ENCODE data around the gene PDE9A.
"Not testable (repeated sequence)": the region's sequence is repeated elsewhere in the genome, so short reads cannot be mapped to it uniquely, and the experiment has no call there.

The PDE9A gene

GRCh38 chr21:42692688-42693087, 39.3 kb downstream of the PDE9A start:
- DNase-seq = no peak

- DNase-seq = no peak
Measured at GRCh38 chr21:42694751-42695696, 41.6 kb downstream of the PDE9A start.

DNA sequence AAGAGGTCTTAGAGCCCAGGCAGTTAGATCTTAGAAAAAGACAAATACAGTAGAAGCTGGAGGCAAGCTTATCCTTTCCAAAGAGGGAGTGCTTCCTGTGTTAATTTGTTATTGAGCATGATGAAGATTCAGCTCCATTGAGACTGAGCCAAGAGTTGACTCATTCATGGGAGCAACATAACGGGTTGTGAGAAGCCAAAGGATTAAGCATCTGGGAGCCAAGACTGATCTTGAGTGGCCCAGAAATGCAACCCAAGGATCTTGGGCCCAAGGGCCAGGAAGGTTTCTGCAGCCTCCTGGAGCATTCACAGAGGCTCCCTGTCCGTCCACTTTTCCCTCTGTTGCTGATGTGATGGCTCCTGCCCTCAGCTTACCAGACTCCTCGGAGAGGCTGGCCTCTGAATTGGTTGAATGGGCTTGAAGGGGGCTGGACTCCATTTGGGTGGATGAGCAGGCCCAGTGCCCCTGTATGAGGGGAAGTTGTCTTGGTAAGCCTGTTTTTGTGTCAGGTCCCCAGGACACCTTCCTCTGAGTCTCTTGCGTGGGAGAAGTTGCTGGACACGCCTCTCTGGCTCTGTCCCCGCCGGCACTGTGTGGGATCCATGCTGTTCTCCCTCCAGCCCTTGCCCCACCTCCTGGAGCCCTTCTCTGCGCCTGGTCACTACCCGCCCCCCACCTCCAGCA, 42.4 kb downstream of the PDE9A start:
- DNase-seq = no peak

DNA sequence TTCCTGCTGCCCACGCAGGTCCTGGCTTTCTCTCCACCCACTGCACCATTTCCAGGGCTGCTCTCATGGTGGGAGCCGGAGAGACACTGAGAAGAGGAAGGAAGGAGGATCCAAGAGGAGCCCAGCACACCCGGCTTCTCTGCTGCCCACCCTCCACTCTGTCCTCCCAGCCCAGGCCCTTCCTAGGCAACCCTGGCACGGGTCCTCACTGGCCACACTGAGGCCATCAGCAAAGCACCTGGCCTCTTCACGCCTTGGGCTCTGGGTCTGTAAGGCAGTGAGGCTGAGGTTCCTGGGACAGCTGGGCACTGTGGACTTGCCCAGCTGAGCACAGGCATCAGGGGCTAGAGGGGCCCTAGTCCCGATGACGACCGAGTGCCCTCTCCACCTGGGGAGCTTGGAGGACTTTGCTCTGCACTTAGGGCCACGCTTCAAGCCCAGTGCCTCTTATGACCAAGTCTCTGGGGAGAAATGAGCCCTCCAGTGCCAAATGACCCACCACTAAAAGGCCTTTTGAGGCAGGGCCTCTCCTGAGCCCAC, 43.1 kb downstream of the PDE9A start:
- DNase-seq = no peak

GRCh38 chr21:42698733-42699132, 45.3 kb downstream of the PDE9A start:
- no peak for DNase-seq

DNA sequence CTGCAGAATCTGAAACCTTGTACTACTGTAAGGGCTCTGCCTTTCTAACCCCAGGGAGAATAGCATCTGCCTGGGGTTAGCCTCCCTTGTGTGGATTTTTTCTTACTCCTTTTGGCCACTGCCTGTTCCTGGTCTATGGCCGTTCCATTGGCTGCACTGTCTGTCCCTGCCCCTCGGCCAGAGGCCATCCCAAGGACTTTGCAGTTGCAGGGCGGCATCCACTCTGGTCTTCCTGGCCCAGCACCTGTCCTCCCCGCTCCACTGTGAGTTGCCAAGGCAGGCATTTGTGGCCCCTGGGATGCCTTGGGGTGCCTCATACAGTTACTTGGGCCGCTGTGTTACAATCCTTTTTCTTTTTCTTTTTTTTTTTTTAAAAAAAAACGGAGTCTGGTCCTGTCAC, 45.8 kb downstream of the PDE9A start:
- DNase-seq = no peak

DNA sequence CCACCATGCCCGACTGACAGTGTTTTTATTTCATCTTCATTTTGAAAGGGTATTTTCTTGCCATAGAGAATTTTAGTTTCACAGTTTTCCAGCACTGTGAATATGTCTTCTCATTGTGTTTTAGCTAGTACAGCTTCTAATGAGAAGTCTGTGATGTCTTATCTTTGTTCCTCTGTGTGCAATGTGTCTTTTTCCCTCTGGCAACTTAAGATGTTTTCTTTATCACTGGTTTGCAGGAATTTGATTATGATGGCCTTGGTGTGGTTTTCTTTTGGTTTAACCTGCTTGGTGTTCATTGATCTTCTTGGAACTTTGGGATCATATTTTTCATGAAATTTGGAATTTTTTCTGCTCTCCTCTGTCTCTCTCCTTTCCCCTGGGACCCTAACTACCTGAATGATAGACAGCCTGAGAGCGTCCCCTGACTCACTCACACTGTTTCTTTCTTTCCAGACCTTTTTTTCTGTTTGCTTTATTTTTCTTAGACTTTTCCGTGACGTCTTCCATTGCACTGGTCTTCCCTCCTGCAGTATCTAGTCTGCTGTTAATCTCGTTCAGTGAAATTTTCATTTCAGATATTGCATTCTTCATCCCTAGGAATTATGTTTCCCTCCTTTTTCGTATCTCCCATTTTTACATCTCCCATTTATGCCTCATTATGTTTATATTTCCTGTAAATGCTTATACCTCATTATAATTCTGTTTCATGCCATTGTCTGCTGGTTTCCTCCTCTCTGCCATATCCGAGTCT, 48.5 kb downstream of the PDE9A start:
- DNase-seq = no peak

GRCh38 chr21:42702720-42703119, 49.3 kb downstream of the PDE9A start:
- no peak for DNase-seq

DNA sequence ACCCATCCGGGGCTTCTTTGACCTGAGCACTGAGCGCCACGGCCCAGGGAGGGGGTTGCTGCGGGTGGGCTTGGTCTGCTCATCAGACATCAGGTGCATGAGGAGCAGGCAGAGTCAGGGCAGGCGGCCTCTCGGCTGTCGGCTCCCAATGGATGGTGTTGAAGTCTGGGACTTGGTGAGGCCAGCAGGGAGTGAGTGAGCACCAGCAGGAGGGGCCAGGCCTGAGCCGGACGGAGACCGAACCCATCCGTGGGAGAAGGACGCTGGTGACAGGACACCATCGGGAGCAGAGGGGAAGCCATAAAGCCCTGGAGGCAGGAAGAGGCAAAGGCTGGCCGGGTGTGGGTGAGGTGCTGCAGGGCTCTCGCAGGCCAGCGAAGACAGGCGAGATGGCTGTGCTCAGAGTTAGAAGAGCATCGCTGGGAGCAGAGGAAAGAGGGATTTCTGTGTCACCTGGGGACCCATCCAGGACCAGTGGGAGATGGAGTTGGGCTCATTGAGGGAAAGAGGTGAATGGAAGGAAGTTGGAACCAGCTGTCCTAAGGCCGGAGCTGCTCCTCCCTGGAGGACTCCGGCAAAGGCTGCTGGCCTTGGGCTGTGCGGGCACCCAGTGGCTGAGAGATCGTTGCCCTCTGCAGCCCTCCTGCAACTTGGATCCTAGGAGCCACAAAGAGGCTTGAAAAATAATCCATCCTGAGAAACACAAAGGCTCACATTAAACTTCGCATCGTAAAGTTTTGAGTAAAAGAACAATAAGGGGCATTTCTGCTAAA, 49.9 kb downstream of the PDE9A start:
- DNase-seq = no peak

DNA sequence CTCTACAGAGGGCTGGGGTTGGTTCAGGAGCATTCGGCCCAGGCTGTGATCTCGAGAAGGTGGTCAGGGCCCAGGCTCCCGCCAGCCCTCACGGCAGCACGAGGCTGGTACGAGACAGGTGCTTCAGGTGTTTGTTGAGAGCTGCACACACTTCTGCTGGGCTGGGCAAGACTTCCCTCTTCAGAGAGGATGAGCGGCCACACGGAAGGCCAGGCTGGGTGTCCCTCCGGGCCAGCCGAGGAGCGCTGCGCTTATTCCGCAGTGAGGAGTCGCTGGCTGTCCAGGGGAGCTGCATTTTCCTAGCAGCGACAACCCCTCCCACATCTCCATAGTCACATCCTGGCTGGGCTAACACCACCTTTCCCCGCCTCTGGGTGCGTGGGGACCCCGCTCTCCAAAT, 50.5 kb downstream of the PDE9A start:
- DNase-seq = peak; percentile 32

DNA sequence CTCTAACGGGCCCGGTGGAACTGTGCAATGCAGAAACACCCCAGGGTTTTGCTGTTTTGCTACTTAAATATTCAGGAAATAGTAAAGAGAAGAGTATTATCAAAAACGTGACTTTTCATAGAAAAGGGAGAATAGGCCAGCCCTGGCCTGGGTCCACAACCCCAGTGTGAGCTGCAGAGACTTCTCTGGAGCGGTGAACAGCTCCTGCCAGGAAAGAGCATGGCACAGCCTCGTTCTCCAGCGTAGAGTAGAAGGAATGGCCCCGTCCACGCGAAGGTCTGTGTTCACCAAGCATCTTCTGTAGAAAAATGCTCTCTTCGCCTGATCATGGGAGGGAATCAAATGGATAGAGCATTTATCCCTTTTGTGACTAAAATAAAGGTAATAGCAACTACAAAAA, 51.4 kb downstream of the PDE9A start:
- no peak for DNase-seq

DNA sequence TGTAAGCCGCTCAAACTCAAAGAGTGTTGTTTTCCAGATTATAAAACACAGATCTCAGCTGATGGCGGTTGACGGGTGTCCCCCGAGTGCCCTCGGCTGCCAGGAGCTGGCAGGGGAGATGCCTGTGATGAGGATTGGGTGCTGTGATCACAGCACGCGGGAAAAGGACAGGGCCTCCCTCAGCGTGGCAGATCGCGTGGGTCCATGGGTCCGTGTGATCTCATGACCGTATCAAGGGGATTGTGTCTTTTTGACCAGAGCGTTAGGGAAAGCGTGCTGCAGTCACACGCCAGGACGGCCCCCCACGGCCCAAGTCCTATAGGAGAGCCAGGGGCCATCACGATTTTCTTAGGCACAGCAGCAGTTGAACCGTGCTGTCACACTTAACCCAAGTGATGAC, 51.9 kb downstream of the PDE9A start:
- no peak for DNase-seq

DNA sequence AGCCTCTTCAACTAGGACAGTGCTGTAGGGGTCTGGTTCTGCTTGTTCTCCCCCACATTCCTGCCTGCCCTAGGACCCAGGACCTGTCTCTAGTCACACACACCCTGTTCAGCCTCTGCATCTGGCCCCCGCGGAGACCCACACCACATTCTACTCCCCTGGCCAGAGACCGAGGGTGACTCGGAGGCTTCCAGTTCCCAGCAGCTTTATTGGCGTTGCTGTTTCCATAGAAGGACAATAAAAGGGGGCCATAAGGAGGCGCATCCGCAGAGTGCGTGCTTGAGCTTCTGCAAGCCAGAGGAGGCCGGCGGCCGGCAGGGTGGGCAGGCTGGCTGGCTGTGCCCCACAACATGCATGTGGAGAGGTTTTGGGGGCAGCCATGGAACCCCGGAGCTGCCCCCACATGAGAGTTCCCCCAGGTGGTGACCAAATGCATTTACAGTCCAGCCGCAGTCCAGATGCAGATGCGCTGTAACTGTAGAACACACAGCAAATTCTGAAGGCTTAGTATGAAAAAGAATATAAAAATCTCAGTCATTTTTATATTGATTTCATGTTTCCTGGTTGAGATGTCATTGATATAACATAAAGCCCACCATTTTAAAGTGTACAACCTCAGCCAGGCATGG, 52.4 kb downstream of the PDE9A start:
- no peak for DNase-seq

GRCh38 chr21:42706765-42707164, 53.3 kb downstream of the PDE9A start:
- DNase-seq = no peak

GRCh38 chr21:42707207-42707830, 53.9 kb downstream of the PDE9A start:
- DNase-seq = no peak

GRCh38 chr21:42708107-42708506, 54.7 kb downstream of the PDE9A start:
- no peak for DNase-seq

DNA sequence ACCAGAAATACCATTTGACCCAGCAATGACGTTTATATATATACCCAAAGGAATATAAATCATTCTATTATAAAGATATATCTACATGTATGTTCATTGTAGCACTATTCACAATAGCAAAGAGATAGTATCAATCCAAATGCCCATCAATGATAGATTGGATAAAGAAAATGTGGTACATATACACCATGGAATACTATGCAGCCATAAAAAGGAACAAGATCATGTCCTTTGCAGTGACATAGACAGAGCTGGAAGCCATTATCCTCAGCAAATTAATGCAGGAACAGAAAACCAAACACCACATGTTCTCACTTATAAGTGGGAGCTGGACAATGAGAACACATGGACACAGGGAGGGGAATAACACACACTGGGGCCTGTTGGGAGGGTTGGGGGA, 55.5 kb downstream of the PDE9A start:
- DNase-seq = not testable (repeated sequence)

GRCh38 chr21:42711667-42712066, 58.2 kb downstream of the PDE9A start:
- no peak for DNase-seq

- not testable (repeated sequence) for DNase-seq
Measured at GRCh38 chr21:42715427-42715826, 62.0 kb downstream of the PDE9A start.

GRCh38 chr21:42716074-42716473, 62.7 kb downstream of the PDE9A start:
- DNase-seq = no peak

DNA sequence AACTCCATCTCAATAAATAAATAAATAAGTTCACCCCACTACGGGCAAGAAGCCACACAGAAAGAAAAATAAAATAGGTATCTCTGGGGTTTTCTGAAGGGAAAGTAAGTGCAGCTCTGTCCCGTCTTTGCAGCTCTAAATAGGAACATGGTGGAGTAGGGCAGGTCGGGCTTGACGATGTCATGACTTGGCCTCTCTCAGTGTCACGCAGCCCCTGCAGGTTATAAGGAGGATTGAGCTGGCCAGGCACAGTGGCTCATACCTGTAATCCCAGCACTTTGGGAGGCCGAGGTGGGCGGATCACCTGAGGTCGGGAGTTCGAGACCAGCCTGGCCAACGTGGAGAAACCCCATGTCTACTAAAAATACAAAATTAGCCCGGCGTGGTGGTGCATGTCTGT, 67.1 kb downstream of the PDE9A start:
- DNase-seq = not testable (repeated sequence)

All from NCI-H510A (cell line).